ENCODE data around the gene RAF1.

- TF ChIP-seq, protein P1, sequence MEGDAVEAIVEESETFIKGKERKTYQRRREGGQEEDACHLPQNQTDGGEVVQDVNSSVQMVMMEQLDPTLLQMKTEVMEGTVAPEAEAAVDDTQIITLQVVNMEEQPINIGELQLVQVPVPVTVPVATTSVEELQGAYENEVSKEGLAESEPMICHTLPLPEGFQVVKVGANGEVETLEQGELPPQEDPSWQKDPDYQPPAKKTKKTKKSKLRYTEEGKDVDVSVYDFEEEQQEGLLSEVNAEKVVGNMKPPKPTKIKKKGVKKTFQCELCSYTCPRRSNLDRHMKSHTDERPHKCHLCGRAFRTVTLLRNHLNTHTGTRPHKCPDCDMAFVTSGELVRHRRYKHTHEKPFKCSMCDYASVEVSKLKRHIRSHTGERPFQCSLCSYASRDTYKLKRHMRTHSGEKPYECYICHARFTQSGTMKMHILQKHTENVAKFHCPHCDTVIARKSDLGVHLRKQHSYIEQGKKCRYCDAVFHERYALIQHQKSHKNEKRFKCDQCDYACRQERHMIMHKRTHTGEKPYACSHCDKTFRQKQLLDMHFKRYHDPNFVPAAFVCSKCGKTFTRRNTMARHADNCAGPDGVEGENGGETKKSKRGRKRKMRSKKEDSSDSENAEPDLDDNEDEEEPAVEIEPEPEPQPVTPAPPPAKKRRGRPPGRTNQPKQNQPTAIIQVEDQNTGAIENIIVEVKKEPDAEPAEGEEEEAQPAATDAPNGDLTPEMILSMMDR (IDR thresholded peaks at IDR 0.05): no peak
- TF ChIP-seq MLX (CRISPR knock-in tag; IDR thresholded peaks at IDR 0.05): no peak
- TF ChIP-seq USF2 (CRISPR knock-in tag; IDR thresholded peaks at IDR 0.05): no peak
- TF ChIP-seq CREB1 (CRISPR knock-in tag; IDR thresholded peaks at IDR 0.05): no peak
- no peak for TF ChIP-seq E2F4 (CRISPR knock-in tag; IDR thresholded peaks at IDR 0.05; ENCODE audit: borderline replicate concordance, low read depth)
Observed at GRCh38 chr3:12608376-12608775, 55.5 kb downstream of the RAF1 start.
